GM12891 (cell line): ENCODE results near the gene TMED6.
"Not testable (repeated sequence)": the region's sequence is repeated elsewhere in the genome, so short reads cannot be mapped to it uniquely, and the experiment has no call there.

Source experiments
- POLR2A ChIP-seq: IDR thresholded peaks from 2 replicates; pipeline ENCODE4 v1.6.1; 2011; ENCODE audit warnings: low read depth, low read length, control low read depth
- POLR2AphosphoS5 ChIP-seq: IDR thresholded peaks from 2 replicates; pipeline ENCODE4 v1.6.1; 2011; ENCODE audit warnings: low read depth, low read length, control low read depth
- SPI1 ChIP-seq: IDR thresholded peaks from 2 replicates; pipeline ENCODE4 v1.6.1; 2011; ENCODE audit warnings: low read depth, low read length, control low read depth

DNA sequence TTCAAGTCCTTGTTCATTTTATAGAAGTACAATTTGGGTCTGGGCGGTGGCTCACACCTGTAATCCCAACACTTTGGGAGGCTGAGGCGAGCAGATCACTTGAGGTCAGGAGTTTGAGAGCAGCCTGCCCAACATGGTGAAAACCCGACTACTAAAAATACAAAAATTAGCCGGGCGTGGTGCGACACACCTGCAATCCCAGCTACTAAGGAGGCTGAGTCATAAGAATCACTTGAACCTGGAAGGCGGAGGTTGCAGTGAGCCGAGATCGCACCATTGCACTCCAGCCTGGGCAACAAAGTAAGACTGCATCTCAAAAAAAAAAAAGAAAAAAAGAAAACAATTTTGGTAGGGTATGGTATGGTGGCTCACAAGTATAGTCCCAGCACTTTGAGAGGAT is 8.5 kb upstream of the TMED6 start:
- not testable (repeated sequence) for TF ChIP-seq POLR2AphosphoS5, SPI1, POLR2A
